ENCODE measurements around the gene LRRC8A.

The LRRC8A gene

DNA sequence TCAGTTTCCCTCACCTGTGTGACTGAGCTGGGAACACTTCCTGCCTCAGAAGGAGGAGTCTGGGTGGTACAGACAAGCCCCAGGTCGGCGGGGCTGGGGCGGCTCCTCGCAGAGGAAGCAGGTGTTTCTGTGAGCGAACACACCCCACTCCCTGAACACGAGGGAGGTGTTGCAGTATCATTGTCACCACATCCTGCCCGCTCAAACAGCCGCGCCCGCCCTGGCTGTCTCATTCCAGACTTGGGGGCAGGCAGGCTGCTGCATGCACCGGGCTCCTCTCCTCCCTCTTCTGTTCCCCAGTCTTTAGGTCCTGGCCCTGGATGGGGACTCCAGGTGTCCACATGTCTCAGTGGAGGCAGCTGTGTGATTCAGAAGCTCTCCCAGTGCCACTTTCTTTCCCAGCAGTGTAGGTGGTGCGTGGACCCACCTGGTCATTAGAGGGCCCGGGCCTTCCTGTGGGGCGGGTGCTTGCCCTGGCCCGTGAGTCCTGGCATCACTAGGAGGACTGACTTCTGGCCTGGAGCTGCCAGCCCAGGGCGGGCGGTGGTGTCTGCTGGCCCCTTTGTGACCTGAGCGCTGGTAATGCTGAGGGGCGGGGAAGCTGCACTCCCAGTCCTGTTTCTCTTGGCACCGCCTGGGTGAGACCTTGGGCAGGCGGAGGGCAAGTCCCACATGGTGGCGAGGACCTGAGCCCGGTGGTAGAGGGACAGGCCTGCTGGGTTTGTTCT lies 20.6 kb downstream of the LRRC8A start:
- no peak for DNase-seq

DNA sequence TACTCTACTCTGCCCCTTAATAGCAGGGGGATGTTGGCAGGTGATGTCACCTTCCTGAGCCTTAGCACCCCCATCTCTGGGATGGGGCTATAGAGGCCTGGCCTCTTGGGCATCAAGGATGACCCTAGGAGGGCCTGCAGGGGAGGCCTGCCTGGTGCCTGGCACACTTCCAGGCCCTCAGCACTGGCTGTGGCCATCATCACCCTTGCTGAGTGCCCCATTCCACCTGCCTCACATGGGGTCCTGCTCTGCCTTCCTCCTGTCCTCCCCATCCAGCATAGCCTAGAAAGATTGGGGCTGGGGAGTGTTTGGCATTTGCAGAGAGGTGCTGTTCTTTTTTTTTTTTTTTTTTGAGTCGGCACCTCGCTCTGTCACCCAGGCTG lies 21.1 kb downstream of the LRRC8A start:
- no peak for DNase-seq

DNA sequence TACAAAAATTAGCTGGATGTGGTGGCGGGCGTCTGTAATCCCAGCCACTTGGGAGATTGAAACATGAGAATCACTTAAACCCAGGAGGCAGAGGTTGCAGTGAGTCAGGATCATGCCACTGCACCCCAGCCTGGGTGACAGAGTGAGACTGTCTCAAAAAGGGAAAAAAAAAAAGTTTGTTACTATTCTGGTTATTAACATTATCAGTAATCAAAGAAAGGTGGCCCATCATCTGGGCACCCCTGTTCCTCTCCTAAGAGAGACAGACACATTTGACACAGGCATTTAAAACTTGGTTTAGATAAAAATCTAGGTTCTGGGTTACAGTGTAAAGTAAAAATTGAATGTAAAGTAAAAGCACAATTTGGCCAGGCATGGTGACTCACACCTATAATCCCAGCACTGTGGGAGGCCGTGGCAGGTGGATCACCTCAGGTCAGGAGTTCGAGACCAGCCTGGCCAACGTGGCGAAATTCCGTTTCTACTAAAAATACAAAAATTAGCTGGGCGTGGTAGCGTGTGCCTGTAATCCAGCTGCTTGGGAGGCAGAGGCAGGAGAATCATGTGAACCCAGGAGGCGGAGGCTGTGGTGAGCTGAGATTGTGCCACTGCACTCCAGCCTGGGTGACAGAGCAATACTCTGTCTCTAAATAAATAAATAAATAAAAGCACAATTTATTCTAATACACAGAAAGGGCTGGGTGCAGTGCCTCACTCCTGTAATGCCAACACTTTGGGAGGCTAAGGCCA lies 22.1 kb downstream of the LRRC8A start:
- DNase-seq = no peak

DNA sequence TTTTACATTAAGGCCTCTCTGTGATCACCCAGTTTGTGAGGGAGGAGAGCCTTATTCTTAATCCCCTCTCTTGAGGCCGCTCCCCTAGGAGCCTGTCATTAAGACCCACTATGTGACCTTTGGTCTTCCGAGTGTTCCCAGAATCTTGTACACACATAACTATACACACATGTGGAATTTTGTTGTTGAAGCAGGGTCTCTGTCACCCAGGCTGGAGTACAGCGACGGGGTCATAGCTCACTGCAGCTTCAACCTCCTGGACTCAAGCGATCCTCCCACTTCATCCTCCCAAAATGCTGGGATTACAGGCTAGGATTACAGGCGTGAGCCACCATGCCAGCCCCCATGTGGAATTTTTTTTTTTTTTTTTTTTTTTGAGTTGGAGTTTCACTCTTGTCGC lies 24.0 kb downstream of the LRRC8A start:
- no peak for DNase-seq

DNA sequence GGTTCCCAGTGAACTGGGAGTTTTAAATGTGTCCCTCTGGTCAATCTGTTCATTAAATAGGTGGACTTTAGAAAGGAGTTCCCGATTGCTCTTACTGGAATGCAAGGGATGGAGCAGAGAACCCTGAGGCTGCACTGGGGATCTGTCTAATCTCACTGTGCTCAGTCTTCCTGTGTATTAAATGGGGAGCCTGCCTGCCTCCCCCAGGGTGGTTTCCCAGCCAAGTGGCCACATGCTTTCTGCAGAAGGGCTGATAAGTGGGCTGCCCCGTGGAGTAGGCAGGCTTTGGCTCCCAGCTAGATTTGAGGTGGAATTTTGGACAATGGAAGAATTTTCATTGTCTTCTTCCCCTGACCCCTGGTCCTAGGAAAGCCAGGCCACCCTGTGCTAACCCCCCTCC lies 24.8 kb downstream of the LRRC8A start:
- DNase-seq = no peak

DNA sequence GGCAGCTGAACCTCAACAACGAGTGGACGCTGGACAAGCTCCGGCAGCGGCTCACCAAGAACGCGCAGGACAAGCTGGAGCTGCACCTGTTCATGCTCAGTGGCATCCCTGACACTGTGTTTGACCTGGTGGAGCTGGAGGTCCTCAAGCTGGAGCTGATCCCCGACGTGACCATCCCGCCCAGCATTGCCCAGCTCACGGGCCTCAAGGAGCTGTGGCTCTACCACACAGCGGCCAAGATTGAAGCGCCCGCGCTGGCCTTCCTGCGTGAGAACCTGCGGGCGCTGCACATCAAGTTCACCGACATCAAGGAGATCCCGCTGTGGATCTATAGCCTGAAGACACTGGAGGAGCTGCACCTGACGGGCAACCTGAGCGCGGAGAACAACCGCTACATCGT lies 26.4 kb downstream of the LRRC8A start:
- no peak for DNase-seq

DNA sequence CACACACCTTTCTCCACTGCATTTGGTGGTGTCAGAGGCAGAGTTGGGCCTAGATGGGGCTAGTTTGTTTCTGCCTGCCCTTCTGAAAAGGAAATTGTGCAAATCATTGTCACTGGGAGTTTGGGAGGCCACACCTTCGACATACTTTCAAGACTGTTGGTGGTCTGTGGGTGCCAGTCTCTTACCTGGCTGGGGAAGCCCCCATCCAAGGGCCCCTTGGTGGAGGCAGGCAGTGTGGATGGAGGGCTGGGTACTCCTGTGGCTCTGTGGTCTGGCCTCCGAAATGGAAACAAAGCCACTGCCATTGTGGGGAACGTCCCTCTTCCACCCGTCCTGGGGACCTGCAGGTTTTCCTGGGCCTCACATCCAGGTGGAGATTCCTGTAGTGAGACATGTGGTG lies 27.9 kb downstream of the LRRC8A start:
- DNase-seq = no peak

DNA sequence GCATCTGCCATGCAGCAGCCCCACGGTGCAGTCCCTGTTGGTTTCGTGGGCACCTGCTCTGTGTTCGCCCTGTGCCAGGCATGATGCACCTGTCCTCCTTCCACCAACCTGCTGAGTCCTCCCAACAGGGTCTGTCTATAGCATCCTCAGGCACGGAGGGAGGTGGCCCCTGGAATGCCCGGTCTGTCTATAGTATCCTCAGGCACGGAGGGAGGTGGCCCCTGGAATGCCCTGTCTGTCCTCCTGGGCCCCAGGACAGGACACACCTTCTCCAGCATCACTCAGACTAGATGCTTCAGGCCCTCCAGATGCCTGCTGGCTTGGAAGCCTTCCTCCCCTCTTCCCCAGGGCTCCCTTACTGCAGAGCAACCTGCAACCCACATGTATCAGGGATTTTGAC lies 29.0 kb downstream of the LRRC8A start:
- no peak for DNase-seq

DNA sequence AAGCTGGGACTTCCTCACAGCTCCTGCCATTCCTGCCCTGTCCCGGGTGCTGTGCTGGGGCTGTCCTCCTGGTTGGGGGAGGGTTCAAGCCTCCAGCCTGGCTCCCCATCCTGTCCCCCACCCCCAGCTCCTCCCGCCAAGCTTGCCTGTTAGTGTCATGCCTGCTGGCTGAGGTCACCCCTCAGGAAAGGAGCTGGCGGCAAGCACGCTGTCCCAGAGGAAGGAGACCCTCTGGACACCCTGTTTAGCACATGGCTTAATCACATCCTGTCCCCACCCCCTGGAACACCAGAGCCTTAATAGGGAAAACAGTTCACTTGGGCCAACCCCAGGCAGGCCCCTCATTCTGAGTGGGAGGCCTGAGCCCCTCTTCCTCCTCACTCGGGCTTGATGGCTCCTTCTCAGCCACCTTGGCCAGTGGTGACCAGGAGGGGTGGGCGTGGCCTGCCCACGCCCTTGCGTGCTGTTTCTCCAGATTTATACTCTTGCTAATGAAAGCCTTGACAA lies 29.6 kb downstream of the LRRC8A start:
- DNase-seq = no peak

DNA sequence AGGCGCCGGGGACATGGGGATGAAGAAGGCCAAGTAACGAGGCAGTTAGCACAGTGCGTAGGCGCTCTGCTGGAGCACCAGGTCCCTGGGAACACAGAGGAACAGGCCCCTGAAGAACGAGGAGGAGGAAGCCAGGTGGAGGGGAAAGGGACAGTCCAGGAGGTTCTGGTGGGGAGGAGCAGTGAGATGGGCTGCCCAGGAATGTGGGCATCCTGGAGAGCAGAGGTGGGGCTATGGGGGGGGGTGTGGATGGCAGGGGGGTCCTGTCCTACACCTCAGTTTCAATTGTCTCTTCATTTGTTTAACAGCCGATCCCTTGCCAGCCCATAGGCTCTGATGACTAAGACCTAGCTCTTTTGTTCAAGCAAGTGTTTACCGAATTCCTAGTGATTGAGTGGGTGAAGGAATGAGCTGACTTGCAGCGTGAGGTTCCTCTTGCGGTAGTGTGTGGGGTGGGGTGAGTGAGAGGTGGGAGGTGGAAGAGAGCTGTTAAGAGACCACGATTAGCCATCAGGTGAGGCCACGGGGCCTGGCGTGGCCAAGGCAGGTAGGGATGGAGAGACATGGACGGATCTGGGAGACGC lies 30.4 kb downstream of the LRRC8A start:
- DNase-seq = no peak

DNA sequence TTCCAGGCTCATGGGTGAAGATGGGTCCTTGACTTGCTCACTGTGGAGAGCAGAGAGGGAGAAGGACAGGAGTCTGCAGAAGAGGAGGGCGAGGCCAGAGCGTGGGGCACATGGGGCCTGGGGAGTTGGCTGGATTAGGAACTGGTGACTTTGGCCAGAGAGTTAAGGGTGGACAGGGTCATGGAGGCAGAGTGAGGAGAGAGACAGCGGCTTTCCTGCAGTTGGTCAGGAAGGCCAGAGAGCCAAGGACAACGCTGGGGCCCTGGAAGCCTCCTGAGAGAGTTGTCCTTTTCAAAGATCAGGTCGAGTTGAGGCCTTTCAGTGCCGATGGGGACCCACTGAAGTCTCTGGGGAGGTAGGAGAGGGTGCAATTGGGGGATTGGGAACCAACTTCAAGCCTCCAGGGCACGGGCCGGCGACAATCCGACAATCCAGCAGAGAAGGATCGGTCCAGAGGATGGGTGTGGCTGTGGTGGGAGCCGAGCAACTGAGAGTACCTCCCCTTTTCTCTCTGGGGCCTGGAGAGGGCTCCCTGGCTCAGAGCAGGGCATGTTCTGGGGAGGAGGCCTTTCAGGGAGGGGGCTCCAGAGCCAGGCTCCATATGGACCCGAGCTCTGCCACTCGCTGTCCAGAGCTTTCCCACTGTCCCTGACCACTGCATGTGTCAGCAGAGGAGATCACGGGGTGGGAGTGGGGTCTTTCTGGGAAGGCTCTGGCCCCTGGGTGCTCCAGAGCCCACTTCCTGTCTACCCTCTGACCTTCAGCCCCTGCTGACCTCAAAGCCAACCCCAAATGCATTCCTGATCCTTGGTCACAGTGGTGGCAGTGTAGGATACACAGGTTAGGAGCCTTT lies 31.3 kb downstream of the LRRC8A start:
- DNase-seq = no peak

DNA sequence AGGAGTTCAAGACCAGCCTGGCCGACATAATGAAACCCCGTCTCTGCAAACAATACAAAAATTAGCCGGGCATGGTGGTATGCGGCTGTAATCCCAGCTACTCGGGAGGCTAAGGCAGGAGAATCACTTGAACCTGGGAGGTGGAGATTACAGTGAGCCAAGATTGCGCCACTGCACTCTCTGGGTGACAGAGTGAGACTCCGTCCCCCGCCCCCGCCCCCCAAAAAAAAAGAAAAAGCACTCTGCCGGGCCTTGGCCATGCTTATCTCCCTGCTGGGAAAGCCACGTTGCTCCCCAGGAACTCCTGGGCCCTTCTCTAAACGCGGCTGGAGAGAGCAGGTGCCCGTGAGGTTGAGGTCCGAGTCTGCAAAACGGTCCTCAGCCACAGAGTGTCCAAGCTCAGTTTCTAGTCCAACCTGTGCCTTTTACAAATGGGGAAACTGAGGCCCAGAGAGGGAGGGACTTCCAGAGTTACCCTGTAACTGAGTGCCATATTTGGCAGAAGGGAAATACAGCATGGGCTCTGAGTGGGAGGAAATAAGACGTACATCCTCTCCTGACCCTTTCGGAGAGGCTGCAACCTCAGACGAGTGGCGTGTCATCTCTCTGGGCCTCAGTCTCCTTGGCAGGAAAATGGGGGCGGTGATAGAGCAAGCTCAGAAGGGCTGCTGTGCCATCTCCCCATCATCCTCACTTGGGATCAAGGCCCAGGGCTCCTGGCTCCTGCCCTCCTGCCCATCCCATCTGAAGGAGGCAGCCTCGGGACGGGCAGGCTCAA lies 32.3 kb downstream of the LRRC8A start:
- no peak for DNase-seq

DNA sequence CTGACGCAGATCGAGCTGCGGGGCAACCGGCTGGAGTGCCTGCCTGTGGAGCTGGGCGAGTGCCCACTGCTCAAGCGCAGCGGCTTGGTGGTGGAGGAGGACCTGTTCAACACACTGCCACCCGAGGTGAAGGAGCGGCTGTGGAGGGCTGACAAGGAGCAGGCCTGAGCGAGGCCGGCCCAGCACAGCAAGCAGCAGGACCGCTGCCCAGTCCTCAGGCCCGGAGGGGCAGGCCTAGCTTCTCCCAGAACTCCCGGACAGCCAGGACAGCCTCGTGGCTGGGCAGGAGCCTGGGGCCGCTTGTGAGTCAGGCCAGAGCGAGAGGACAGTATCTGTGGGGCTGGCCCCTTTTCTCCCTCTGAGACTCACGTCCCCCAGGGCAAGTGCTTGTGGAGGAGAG lies 34.3 kb downstream of the LRRC8A start:
- DNase-seq = no peak

DNA sequence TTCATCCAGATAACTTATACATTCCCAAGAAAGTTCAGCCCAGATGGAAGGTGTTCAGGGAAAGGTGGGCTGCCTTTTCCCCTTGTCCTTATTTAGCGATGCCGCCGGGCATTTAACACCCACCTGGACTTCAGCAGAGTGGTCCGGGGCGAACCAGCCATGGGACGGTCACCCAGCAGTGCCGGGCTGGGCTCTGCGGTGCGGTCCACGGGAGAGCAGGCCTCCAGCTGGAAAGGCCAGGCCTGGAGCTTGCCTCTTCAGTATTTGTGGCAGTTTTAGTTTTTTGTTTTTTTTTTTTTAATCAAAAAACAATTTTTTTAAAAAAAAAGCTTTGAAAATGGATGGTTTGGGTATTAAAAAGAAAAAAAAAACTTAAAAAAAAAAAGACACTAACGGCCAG lies 34.8 kb downstream of the LRRC8A start:
- DNase-seq = no peak

DNA sequence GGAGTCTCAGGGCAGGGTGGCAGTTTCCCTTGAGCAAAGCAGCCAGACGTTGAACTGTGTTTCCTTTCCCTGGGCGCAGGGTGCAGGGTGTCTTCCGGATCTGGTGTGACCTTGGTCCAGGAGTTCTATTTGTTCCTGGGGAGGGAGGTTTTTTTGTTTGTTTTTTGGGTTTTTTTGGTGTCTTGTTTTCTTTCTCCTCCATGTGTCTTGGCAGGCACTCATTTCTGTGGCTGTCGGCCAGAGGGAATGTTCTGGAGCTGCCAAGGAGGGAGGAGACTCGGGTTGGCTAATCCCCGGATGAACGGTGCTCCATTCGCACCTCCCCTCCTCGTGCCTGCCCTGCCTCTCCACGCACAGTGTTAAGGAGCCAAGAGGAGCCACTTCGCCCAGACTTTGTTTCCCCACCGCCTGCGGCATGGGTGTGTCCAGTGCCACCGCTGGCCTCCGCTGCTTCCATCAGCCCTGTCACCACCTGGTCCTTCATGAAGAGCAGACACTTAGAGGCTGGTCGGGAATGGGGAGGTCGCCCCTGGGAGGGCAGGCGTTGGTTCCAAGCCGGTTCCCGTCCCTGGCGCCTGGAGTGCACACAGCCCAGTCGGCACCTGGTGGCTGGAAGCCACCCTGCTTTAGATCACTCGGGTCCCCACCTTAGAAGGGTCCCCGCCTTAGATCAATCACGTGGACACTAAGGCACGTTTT lies 35.4 kb downstream of the LRRC8A start:
- peak; percentile 64 for DNase-seq

DNA sequence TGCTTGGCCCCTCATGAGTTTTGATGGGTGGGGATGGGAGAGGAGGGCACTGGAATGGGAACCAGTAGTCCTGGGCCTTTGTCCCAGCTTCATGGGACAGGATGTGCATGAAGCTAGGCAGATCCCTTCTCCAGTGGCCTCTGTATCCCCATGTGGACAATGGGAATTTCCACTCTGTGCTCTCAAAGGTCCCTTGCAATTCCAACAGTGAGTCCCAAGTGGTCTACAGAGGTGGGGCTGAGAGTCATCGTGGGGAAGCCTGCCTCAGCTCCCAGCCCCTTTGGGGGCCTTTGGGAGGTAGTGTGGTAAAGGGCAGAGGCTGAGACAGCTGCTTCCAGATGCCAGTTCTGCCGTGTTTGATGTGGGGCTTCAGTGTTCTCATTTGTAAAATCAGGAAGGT lies 37.0 kb downstream of the LRRC8A start:
- no peak for DNase-seq

DNA sequence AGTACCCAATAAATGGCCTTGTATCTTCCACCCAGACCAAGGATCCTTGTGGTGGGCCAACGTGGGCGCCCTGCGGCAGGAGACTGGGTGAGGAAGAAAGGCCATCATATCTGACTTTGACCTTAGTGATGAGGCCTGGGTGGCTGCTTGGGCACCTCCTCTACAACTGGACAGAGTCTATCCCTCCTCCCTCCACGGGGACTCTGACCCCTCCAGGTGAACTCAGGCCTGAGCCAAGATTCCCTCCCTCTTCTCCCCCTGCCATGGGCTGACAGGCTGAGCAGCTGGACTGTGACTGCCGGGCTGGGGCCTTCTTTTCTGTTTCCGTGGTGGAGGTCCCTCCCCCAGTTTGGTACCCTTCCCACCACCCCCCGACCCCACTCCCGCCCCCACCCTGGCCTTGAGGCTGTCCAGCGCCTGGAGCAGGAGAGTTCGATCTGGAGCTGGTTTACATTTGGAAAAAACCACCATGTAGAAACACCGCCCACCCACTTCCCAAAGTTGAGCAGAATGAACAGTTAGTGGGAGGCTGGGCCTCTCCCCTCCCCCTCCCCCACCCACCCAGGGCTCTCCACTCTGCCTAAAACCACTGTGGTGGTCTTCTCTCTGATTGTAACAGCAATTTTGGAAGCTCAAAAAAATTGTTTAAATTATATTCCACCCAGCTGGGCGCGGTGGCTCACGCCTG lies 37.6 kb downstream of the LRRC8A start:
- no peak for DNase-seq

DNA sequence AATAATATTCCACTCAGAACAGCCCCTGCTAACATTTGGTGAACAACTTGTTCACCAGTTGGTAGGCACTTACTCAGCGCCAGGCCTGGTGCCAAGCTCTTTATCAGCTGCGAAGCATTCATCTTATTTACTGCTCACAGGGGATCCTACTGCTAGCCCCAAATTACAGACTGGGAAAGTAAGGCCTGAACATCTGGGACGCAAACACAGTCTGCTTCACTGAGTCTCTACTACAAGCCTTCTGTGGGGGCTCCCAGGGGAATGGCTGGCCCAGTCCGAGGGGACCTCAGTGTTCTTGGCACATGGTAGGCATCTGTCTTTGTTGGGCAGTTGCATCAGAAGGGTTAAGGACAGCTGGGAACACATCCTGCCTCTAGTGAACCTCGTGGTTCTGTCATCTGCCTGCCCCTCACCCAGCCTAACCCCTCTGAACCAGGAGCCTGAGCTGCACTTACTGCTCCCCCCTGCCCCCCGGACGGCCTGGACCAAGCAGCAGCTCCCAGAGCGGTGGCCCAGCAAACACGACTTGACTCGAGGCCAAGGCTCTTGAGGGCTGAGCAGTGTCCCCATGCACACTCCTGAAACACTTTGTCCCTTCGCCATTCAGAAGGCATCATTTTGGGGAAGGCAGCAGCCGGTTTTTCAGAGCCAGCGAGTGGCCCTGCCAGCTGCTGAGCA lies 38.6 kb downstream of the LRRC8A start, which contains the start of gene PHYHD1:
Gene PHYHD1 (plus strand): TSS at position 602 of the 678 bp plus-strand sequence. CDS start 1,342 bp downstream, outside the sequence.
- peak; percentile 81 for DNase-seq

DNA sequence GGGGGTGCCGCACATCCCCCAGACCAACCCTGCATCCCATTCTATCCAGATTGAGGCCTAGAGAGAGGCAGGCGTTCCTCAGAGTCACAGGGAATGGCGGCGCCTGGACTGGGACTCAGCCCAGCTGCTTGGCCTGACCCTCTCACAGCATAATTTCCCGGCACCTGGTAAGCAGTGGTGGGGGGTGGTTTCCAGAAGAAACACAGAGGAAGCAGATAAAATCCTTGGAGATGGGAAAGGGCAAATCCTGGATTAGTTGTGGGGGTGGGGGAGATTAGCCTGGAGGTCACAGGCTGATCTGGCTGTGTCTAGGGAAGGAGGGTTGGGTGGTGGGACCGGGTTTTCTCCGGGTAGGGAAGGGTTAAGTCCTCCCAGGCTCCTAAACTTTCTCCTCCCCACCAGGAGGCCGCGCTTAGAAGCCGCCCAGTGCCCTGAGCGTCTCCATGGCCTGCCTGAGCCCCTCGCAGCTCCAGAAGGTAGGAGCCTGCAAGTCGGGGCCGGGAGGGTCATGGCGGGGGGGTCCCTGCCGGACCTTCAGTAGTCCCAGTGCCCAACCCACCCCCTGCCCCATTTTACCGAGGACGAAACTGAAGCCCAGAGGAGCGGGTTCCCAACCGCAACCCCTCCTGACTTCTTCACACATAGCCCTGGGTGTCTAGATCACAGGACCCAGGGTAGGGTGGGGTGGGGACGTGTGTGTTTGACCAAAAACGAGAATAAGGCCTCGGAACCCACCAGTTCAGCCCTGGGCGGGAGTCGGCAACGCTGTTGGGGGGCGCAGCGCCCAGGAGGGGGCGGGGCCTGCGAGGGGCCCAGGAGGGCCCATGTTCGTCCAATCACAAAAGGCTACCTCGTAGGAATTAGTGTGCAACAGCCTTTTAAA lies 40.2 kb downstream of the LRRC8A start:
- DNase-seq = no peak
